ENCODE measurements around the gene SHISA9. TPM values are rescaled to one million over a fixed set of nuclear protein-coding genes. Genes with fewer than 3 reads are reported as not detected.

Gene SHISA9
- total RNA-seq, 3 donors from 2014 or later: 0.08 to 0.20 (median 0.13) TPM

- Mint-ChIP-seq H3K27me3 (ENCODE audit: low read depth) (no peaks in the 10 kb centered on the region), H3K9me3 (no peaks in the 10 kb centered on the region), H3K36me3 (ENCODE audit: insufficient read depth) (no peaks in the 10 kb centered on the region), H3K4me1 (ENCODE audit: low read depth) (no peaks in the 10 kb centered on the region), H3K4me3 (no peak overlapping the region)
- no peak for ATAC-seq
- no peak for DNase-seq
These were observed 97.1 kb downstream of the SHISA9 start for GRCh38 chr16:12998361-12999085.

GRCh38 chr16:12999368-12999767 is 98.0 kb downstream of the SHISA9 start:
- H3K27me3 Mint-ChIP-seq (ENCODE audit: low read depth): no peaks in the 10 kb centered on the region
- DNase-seq: no peak
- no peaks in the 10 kb centered on the region for H3K4me1 Mint-ChIP-seq (ENCODE audit: low read depth)
- no peaks in the 10 kb centered on the region for H3K36me3 Mint-ChIP-seq (ENCODE audit: insufficient read depth)
- H3K4me3 Mint-ChIP-seq: no peak overlapping the region
- no peak for ATAC-seq
- H3K9me3 Mint-ChIP-seq: no peaks in the 10 kb centered on the region

- ATAC-seq (no peak), DNase-seq (no peak)
- Mint-ChIP-seq H3K36me3 (ENCODE audit: insufficient read depth) (no peaks in the 10 kb centered on the region), H3K27me3 (ENCODE audit: low read depth) (no peaks in the 10 kb centered on the region), H3K4me3 (no peak overlapping the region), H3K9me3 (no peaks in the 10 kb centered on the region), H3K4me1 (ENCODE audit: low read depth) (no peaks in the 10 kb centered on the region)
These were observed 104.4 kb downstream of the SHISA9 start for GRCh38 chr16:13005721-13006247.

- DNase-seq: no peak
- Mint-ChIP-seq H3K4me3 (no peak overlapping the region), H3K9me3 (no peaks in the 10 kb centered on the region), H3K36me3 (ENCODE audit: insufficient read depth) (no peaks in the 10 kb centered on the region), H3K4me1 (ENCODE audit: low read depth) (no peaks in the 10 kb centered on the region), H3K27me3 (ENCODE audit: low read depth) (no peaks in the 10 kb centered on the region)
- ATAC-seq: no peak
These were observed 111.2 kb downstream of the SHISA9 start for GRCh38 chr16:13012601-13013000.

- H3K9me3 Mint-ChIP-seq: no peaks in the 10 kb centered on the region
These were observed 111.6 kb downstream of the SHISA9 start for GRCh38 chr16:13013043-13013442.

GRCh38 chr16:13014476-13014875 is 113.1 kb downstream of the SHISA9 start:
- Mint-ChIP-seq H3K36me3 (ENCODE audit: insufficient read depth) (no peaks in the 10 kb centered on the region), H3K4me3 (no peak overlapping the region), H3K27me3 (ENCODE audit: low read depth) (no peaks in the 10 kb centered on the region), H3K9me3 (no peaks in the 10 kb centered on the region), H3K4me1 (ENCODE audit: low read depth) (no peaks in the 10 kb centered on the region)
- no peak for DNase-seq
- no peak for ATAC-seq

More at GRCh38 chr16:13013043-13013442, 111.6 kb downstream of the SHISA9 start:
- no peak for ATAC-seq
- no peaks in the 10 kb centered on the region for H3K36me3 Mint-ChIP-seq (ENCODE audit: insufficient read depth)
- no peak for DNase-seq
- H3K4me3 Mint-ChIP-seq: no peak overlapping the region
- no peaks in the 10 kb centered on the region for H3K4me1 Mint-ChIP-seq (ENCODE audit: low read depth)
- no peaks in the 10 kb centered on the region for H3K27me3 Mint-ChIP-seq (ENCODE audit: low read depth)

- Mint-ChIP-seq H3K27me3 (ENCODE audit: low read depth) (no peaks in the 10 kb centered on the region), H3K36me3 (ENCODE audit: insufficient read depth) (no peaks in the 10 kb centered on the region), H3K9me3 (no peaks in the 10 kb centered on the region), H3K4me3 (no peak overlapping the region), H3K4me1 (ENCODE audit: low read depth) (no peaks in the 10 kb centered on the region)
- no peak for ATAC-seq
- no peak for DNase-seq
These were observed 116.6 kb downstream of the SHISA9 start for GRCh38 chr16:13018026-13018425.

GRCh38 chr16:13021996-13022395 is 120.6 kb downstream of the SHISA9 start:
- no peaks in the 10 kb centered on the region for H3K27me3 Mint-ChIP-seq (ENCODE audit: low read depth)
- peaks cover 11% of the 10 kb centered on the region for H3K9me3 Mint-ChIP-seq
- DNase-seq: no peak
- H3K4me3 Mint-ChIP-seq: no peak overlapping the region
- ATAC-seq: no peak
- no peaks in the 10 kb centered on the region for H3K4me1 Mint-ChIP-seq (ENCODE audit: low read depth)
- no peaks in the 10 kb centered on the region for H3K36me3 Mint-ChIP-seq (ENCODE audit: insufficient read depth)

- no peak for DNase-seq
- Mint-ChIP-seq H3K4me3 (no peak overlapping the region), H3K4me1 (ENCODE audit: low read depth) (no peaks in the 10 kb centered on the region), H3K27me3 (ENCODE audit: low read depth) (no peaks in the 10 kb centered on the region), H3K36me3 (ENCODE audit: insufficient read depth) (no peaks in the 10 kb centered on the region), H3K9me3 (peaks cover 13% of the 10 kb centered on the region)
- no peak for ATAC-seq
These were observed 128.4 kb downstream of the SHISA9 start for GRCh38 chr16:13029786-13030185.

GRCh38 chr16:13030769-13031168 is 129.4 kb downstream of the SHISA9 start:
- no peak for ATAC-seq
- Mint-ChIP-seq H3K36me3 (ENCODE audit: insufficient read depth) (no peaks in the 10 kb centered on the region), H3K4me1 (ENCODE audit: low read depth) (no peaks in the 10 kb centered on the region), H3K27me3 (ENCODE audit: low read depth) (no peaks in the 10 kb centered on the region), H3K4me3 (no peak overlapping the region), H3K9me3 (peaks cover 13% of the 10 kb centered on the region)
- no peak for DNase-seq

GRCh38 chr16:13032911-13033310 is 131.5 kb downstream of the SHISA9 start:
- H3K4me1 Mint-ChIP-seq (ENCODE audit: low read depth): no peaks in the 10 kb centered on the region
- no peaks in the 10 kb centered on the region for H3K36me3 Mint-ChIP-seq (ENCODE audit: insufficient read depth)
- H3K27me3 Mint-ChIP-seq (ENCODE audit: low read depth): no peaks in the 10 kb centered on the region
- DNase-seq: no peak
- H3K9me3 Mint-ChIP-seq: peaks cover 5% of the 10 kb centered on the region
- no peak for ATAC-seq
- H3K4me3 Mint-ChIP-seq: no peak overlapping the region

- no peak for DNase-seq
- Mint-ChIP-seq H3K9me3 (peaks cover 13% of the 10 kb centered on the region), H3K36me3 (ENCODE audit: insufficient read depth) (no peaks in the 10 kb centered on the region), H3K4me1 (ENCODE audit: low read depth) (no peaks in the 10 kb centered on the region), H3K4me3 (no peak overlapping the region), H3K27me3 (ENCODE audit: low read depth) (no peaks in the 10 kb centered on the region)
- no peak for ATAC-seq
These were observed 135.2 kb downstream of the SHISA9 start for GRCh38 chr16:13036600-13036999.

GRCh38 chr16:13038591-13038990 is 137.2 kb downstream of the SHISA9 start:
- H3K4me1 Mint-ChIP-seq (ENCODE audit: low read depth): no peaks in the 10 kb centered on the region
- H3K36me3 Mint-ChIP-seq (ENCODE audit: insufficient read depth): no peaks in the 10 kb centered on the region
- H3K4me3 Mint-ChIP-seq: no peak overlapping the region
- ATAC-seq: no peak
- H3K27me3 Mint-ChIP-seq (ENCODE audit: low read depth): no peaks in the 10 kb centered on the region
- DNase-seq: no peak
- H3K9me3 Mint-ChIP-seq: peaks cover 21% of the 10 kb centered on the region

- no peaks in the 10 kb centered on the region for H3K4me1 Mint-ChIP-seq (ENCODE audit: low read depth)
- no peak for ATAC-seq
- no peak overlapping the region for H3K4me3 Mint-ChIP-seq
These were observed 138.1 kb downstream of the SHISA9 start for GRCh38 chr16:13039526-13039925.

GRCh38 chr16:13041180-13041579 is 139.8 kb downstream of the SHISA9 start:
- no peak overlapping the region for H3K4me3 Mint-ChIP-seq
- peaks cover 25% of the 10 kb centered on the region for H3K9me3 Mint-ChIP-seq
- H3K27me3 Mint-ChIP-seq (ENCODE audit: low read depth): no peaks in the 10 kb centered on the region
- no peaks in the 10 kb centered on the region for H3K36me3 Mint-ChIP-seq (ENCODE audit: insufficient read depth)
- no peaks in the 10 kb centered on the region for H3K4me1 Mint-ChIP-seq (ENCODE audit: low read depth)
- no peak for DNase-seq
- ATAC-seq: no peak

More at GRCh38 chr16:13039526-13039925, 138.1 kb downstream of the SHISA9 start:
- peaks cover 25% of the 10 kb centered on the region for H3K9me3 Mint-ChIP-seq
- no peaks in the 10 kb centered on the region for H3K36me3 Mint-ChIP-seq (ENCODE audit: insufficient read depth)
- DNase-seq: no peak
- H3K27me3 Mint-ChIP-seq (ENCODE audit: low read depth): no peaks in the 10 kb centered on the region

Data from activated T-cell treated with anti-CD3 and anti-CD28 coated beads, Interleukin-2, amount 50 U/mL, for 4 hours (primary cell).